HG03469 (cell line): Measurements from ENCODE around the gene CFH.
A peak's percentile ranks its signal among the peaks of the same experiment; 100 is the strongest.
"Not testable (repeated sequence)": the region's sequence is repeated elsewhere in the genome, so short reads cannot be mapped to it uniquely, and the experiment has no call there.

ENCODE experiments used
- ATAC-seq: cut with Tn5 transposase; IDR thresholded peaks from one replicate; pipeline ENCODE4 v1.9.1; 2021; ENCODE audit warnings: mild to moderate bottlenecking, moderate library complexity, moderate number of reproducible peaks; ENCODE audit not compliant: unreplicated experiment

The CFH gene

GRCh38 chr1:196651637-196652215 is at the start of gene CFH:
Gene CFH (plus strand): TSS chr1:196652043. CDS start chr1:196652118, 75 bp downstream.
- no peak for ATAC-seq

- no peak for ATAC-seq
These were observed 48.2 kb upstream of the CFH start for GRCh38 chr1:196603651-196604050.

DNA sequence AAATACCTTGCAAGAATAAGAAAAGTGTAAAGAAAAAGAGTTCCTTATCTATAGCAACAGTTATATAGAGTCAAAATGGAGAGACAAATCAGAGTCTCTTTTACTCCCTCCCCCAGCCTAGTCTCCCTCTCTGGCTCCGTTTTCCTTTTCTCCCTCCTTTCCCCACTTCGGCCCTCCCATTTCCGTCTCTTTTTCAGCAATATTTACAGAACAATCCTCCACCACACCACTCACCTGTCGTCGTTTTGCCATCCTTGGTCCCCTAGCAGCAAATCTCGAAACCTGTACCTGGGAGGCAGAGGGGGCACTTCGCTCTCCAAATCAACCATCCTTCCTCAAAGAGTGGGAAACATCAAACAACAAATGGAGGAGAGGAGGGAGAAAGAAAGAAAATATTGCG is 43.9 kb upstream of the CFH start:
- no peak for ATAC-seq

- no peak for ATAC-seq
These were observed 43.2 kb upstream of the CFH start, which contains the start of gene KCNT2 for GRCh38 chr1:196608390-196609369. Gene KCNT2 (minus strand): TSS chr1:196608440. CDS start chr1:196608309, 131 bp downstream.

DNA sequence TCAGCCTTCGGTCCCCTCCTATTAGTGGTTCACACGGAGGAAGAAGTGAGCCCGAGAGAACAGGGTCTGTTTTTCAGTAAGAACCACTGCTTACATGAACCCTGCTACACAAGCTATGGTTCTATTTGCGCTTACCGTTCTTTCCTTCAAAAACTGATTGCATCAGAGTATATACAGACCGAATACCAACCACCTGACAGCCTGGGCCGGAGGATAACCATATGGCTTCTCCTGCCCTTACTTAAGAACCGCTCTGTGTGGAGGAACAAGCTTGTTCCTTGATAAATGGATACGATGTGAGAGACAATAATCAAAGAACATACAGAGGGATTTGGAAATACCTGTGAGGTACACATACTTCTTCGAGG is 42.5 kb upstream of the CFH start:
- ATAC-seq, result no peak

- no peak for ATAC-seq
These were observed 40.0 kb upstream of the CFH start for GRCh38 chr1:196611873-196612272.

GRCh38 chr1:196619721-196620120 is 32.1 kb upstream of the CFH start:
- no peak for ATAC-seq

GRCh38 chr1:196623079-196623478 is 28.8 kb upstream of the CFH start:
- ATAC-seq, result no peak

- no peak for ATAC-seq
These were observed 23.0 kb upstream of the CFH start for GRCh38 chr1:196628838-196629237.

DNA sequence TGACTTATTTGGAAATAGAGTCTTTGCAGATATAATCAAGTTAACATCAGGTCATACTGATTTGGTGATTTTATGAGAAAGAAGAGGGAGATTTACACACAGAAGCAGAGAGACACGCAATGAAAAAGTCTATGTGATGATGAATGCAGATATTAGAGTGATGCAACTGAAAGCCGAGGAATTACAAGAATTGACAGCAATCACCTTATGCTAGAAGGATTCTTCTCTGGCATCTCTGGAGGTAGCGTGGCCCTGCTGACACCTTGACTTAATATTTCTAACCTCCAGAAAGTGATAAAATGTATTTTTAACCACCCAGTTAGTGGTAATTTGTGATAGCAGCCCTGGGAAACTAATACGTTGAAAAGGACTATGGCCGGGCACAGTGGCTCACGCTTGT is 14.2 kb upstream of the CFH start:
- ATAC-seq, result no peak

- ATAC-seq, result no peak
These were observed 13.4 kb upstream of the CFH start for GRCh38 chr1:196638466-196638865.

DNA sequence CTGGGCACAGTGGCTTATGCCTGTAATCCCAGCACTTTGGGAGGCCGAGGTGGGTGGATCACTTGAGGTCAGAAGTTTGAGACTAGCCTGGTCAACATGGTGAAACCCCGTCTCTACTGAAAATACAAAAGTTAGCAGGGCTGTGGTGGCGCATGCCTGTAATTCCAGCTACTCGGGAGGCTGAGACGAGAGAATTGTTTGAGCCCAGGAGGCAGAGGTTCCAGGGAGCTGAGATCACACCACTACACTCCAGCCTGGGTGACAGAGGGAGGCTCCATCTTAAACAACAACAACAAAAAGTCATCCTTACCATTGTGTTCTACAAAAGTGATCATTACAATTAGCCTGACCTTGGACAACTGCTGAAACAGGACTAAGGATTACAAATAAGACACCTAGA is 12.6 kb upstream of the CFH start:
- ATAC-seq, result not testable (repeated sequence)

DNA sequence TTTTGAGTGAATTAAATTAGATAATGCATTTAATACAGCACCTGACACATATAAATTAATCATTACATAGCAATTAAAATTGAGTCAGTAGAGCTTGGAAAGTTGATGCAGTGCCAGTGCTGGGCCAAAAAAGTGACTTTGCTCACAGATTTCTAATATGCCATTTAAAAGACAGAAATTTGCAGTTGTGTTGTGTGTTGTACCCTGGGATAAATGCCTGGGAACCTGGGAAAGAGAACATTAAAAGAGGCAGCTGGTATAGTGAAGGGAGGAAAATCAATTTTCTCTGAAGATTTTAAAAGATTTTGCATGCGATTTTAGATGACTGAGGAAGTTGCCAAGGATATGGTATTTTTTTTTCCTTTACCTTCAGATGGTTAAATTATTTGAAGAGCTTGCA is 10.9 kb upstream of the CFH start:
- ATAC-seq, result no peak

DNA sequence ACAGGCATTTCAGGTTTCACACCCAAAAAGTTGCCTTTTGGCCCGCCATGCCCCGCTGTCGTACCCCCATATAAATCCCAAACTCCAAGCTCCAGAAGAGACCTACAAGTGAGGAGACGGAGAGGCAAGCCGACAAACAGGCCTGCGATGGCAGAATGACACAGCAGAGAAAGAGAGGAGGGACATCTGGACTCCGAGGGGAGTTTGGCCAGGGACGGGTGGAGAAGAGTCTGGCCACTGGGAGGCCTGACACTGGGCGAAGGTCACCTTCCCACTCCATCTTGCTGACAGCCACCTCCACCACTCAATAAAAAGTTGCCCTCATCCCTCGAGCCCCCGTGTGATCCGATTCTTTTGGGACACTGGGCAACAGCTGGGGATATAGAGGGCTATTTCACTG is 1.9 kb upstream of the CFH start:
- ATAC-seq, result no peak

DNA sequence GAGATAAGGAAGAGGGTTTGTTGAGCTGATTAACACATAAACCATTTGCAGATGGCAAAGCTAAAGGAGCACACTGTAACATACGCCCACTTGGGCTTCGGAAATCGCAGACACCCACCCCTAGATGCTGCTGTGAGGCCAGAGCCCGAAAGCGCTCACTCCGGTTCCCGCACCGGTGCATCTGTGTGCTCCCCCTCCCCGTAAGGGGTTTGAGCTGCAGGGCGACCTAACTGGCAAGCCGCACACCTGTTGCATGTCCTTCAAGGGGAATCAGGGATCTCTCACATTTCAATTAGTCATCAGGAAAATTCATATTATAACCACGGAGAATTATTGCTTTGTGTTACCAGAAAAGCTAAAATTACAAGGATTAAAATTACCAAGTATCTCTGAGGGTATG is 1.4 kb upstream of the CFH start:
- ATAC-seq, result no peak

GRCh38 chr1:196651079-196651478 is 764 bp upstream of the CFH start:
- ATAC-seq, result no peak

DNA sequence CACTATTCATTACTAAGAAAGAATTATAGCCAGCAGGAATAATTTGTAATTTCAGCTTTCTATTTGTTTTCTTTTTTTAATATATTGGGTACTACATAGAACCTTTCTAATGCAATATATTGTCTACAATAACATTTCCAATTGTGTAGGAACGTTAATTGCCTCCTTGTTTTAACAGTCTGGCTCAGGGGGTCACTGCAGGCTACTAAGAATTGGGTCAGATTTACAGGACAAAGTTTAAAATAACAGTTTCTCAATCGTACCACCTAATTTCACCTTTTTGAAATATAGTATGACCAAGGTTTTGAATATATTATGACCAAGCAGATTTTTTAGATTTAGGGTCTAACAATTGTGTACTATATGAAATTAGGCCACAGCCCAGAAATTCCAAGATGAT is 2.4 kb downstream of the CFH start:
- no peak for ATAC-seq

- no peak for ATAC-seq
These were observed 3.2 kb downstream of the CFH start for GRCh38 chr1:196655071-196655470.

- no peak for ATAC-seq
These were observed 3.7 kb downstream of the CFH start for GRCh38 chr1:196655494-196655893.

DNA sequence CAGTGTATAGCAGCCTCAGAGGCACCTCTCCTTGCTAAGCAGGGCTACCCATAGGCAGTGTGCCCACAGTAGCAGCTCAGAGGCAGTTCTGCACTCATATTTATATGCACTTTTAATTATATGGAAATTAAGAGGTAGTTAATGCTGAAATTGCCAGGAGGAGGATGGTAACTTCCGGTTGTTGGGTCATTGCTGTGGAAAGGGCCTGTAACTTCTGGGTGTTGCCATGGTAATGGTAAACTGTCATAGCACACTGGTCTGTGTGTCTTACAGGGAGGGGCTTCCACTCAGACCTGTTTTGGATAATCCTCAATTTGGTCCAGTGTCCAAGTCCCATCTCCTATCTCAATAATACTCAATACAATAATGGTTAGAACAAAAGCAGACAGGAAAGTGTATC is 7.6 kb downstream of the CFH start:
- no peak for ATAC-seq

DNA sequence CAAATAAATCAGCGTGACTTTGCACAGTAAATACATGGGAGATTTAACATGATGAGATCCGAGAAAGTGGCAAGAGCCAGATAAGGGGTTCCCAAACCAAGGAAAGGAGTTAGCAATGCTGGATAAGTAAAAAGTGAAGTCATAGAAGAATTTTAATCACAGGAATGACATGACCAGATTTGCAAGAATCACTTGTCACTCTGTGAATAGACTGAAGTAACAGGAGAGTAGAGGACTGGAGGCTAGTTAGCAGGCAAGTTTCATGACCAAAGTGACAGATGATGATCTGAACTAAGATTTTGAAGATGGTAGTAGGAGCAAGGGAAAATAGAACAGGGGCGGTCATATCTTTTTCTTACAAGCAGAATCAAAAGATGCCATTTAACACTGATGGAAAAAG is 8.4 kb downstream of the CFH start:
- ATAC-seq, result no peak

DNA sequence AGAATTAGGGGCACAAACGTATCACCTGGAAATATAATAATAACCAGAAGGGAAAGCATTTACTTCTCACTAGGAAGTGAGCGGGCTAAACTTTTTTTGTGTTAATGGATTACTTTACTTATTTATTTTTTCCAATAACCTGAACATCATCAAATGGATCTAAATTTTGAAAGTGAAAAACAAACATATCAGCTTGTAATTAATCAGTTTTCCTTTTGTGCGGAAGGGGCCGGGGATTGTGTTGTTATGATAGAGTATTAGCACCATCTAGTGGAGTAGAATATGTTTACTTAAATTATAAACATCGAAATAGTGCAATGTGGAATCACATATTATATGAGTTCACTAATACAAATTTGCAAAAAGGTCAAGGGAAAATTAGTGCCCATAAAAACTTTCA is 9.0 kb downstream of the CFH start:
- peak; percentile 56 for ATAC-seq
